Endodermal cell (in vitro differentiated cells): ENCODE data around the gene COLEC12. TPM values are rescaled to one million over a fixed set of nuclear protein-coding genes. Genes with fewer than 3 reads are reported as not detected.

Experiments used
- DNase-seq: peaks from one replicate; pipeline ENCODE4 v3.0.0-alpha.2; 2017
- H3K27ac ChIP-seq: 2 replicates; pipeline ENCODE4 v1.5.1; 2013; ENCODE audit warnings: mild to moderate bottlenecking, low read depth, low read length, moderate library complexity
- H3K27me3 ChIP-seq: 2 replicates; pipeline ENCODE4 v1.6.1; 2013; ENCODE audit warnings: mild to moderate bottlenecking, low read length, moderate library complexity; ENCODE audit not compliant: insufficient read depth, control insufficient read depth, poor library complexity, severe bottlenecking
- H3K36me3 ChIP-seq: 2 replicates; pipeline ENCODE4 v1.7.0; 2013; ENCODE audit warnings: mild to moderate bottlenecking, low read length, moderate library complexity; ENCODE audit not compliant: control insufficient read depth, insufficient read depth
- H3K4me1 ChIP-seq: one replicate; pipeline ENCODE4 v1.7.0; 2013; ENCODE audit warnings: low read length; ENCODE audit not compliant: control insufficient read depth, insufficient read depth
- H3K4me3 ChIP-seq: 2 replicates; pipeline ENCODE4 v1.5.1; 2013; ENCODE audit warnings: mild to moderate bottlenecking, low read length, moderate library complexity
- H3K9ac ChIP-seq: 2 replicates; pipeline ENCODE4 v1.6.1; 2013; ENCODE audit warnings: mild to moderate bottlenecking, low read length, moderate library complexity; ENCODE audit not compliant: poor library complexity, severe bottlenecking; ENCODE audit errors: extremely low read depth
- H3K9me3 ChIP-seq: 2 replicates; pipeline ENCODE4 v1.6.1; 2013; ENCODE audit warnings: mild to moderate bottlenecking, low read length, moderate library complexity; ENCODE audit not compliant: control insufficient read depth
- H3K27ac Mint-ChIP-seq: 2 replicates; pipeline ENCODE4 v1.8.0; 2020; ENCODE audit warnings: mixed read lengths
- H3K27me3 Mint-ChIP-seq: 2 replicates; pipeline ENCODE4 v1.8.0; 2021; ENCODE audit warnings: mild to moderate bottlenecking, mixed read lengths; ENCODE audit not compliant: insufficient read depth
- H3K36me3 Mint-ChIP-seq: 2 replicates; pipeline ENCODE4 v1.8.0; 2020; ENCODE audit warnings: low read depth, mixed read lengths
- H3K4me1 Mint-ChIP-seq: 2 replicates; pipeline ENCODE4 v1.8.0; 2020; ENCODE audit warnings: mixed read lengths
- H3K4me3 Mint-ChIP-seq: 2 replicates; pipeline ENCODE4 v1.8.0; 2020; ENCODE audit warnings: mild to moderate bottlenecking, moderate library complexity, mixed read lengths
- H3K9me3 Mint-ChIP-seq: 2 replicates; pipeline ENCODE4 v1.8.0; 2020; ENCODE audit warnings: mild to moderate bottlenecking, mixed read lengths
- CTCF ChIP-seq: fragments of 200-600 bp; sonication (generic); conservative IDR thresholded peaks from 2 replicates; pipeline ENCODE4 v1.5.0; 2021; ENCODE audit warnings: antibody characterized with exemption, mild to moderate bottlenecking
- WGBS, 2 experiments: methylation state at CpG; one replicate each; pipeline versions ENCODE4 v1.1.5 to v1.1.7; 2013; ENCODE audit warnings: missing lambda C conversion rate in 2 of 2, mixed read lengths in 1 of 2; ENCODE audit not compliant: insufficient coverage in 1 of 2, insufficient read length in 1 of 2; 5-methylcytosine and 5-hydroxymethylcytosine counted together
- total RNA-seq, 2 donors: library from RNA; stranded (reverse); fragmentation: NEBNext Ultra II Directional in 1 of 2; extraction: Animal tissue kit (Norgen Biotek cat#: 25700) in 1 of 2; gene quantifications; 2 replicates in 1 of 2; 3 replicates in 1 of 2; pipeline ENCODE4 v1.2.1, GENCODE V29; 2021

Gene COLEC12
- total RNA-seq, 2 donors from 2014 or later, result 123 TPM

GRCh38 chr18:413233-413632 is 87.3 kb downstream of the COLEC12 start:
- Mint-ChIP-seq H3K27me3 (no peaks in the 10 kb centered on the region), H3K9me3 (no peaks in the 10 kb centered on the region), H3K4me1 (no peaks in the 10 kb centered on the region), H3K27ac (no peak overlapping the region), H3K4me3 (no peak overlapping the region), H3K36me3 (peaks cover 12% of the 10 kb centered on the region)
- H3K9ac ChIP-seq, result no peak overlapping the region
- no peaks in the 10 kb centered on the region for H3K4me1 ChIP-seq
- no peak for TF ChIP-seq CTCF
- no peak for DNase-seq
- peaks cover 6% of the 10 kb centered on the region for H3K9me3 ChIP-seq
- H3K27me3 ChIP-seq, result no peaks in the 10 kb centered on the region
- peaks cover 42% of the 10 kb centered on the region for H3K36me3 ChIP-seq
- H3K4me3 ChIP-seq, result no peak overlapping the region
- H3K27ac ChIP-seq, result no peak overlapping the region
- 91 to 100% methylated on average over 1 to 3 of the region's 3 CpGs for WGBS, 2 experiments

GRCh38 chr18:410047-410455 is 90.5 kb downstream of the COLEC12 start:
- Mint-ChIP-seq H3K27ac (no peak overlapping the region), H3K4me3 (no peak overlapping the region), H3K4me1 (no peaks in the 10 kb centered on the region), H3K36me3 (peaks cover 34% of the 10 kb centered on the region), H3K9me3 (peaks cover 17% of the 10 kb centered on the region), H3K27me3 (no peaks in the 10 kb centered on the region)
- Histone ChIP-seq H3K27ac (no peak overlapping the region), H3K36me3 (peaks cover 53% of the 10 kb centered on the region), H3K4me1 (no peaks in the 10 kb centered on the region), H3K9ac (no peak overlapping the region), H3K4me3 (no peak overlapping the region), H3K9me3 (peaks cover 35% of the 10 kb centered on the region), H3K27me3 (no peaks in the 10 kb centered on the region)
- TF ChIP-seq CTCF, result no peak
- no peak for DNase-seq

GRCh38 chr18:408367-408766 is 92.1 kb downstream of the COLEC12 start:
- H3K36me3 ChIP-seq, result peaks cover 60% of the 10 kb centered on the region
- H3K27me3 ChIP-seq, result no peaks in the 10 kb centered on the region
- no peak overlapping the region for H3K27ac Mint-ChIP-seq
- peaks cover 45% of the 10 kb centered on the region for H3K9me3 ChIP-seq
- peaks cover 31% of the 10 kb centered on the region for H3K9me3 Mint-ChIP-seq
- peaks cover 40% of the 10 kb centered on the region for H3K36me3 Mint-ChIP-seq
- H3K27ac ChIP-seq, result no peak overlapping the region
- no peak overlapping the region for H3K9ac ChIP-seq
- TF ChIP-seq CTCF, result no peak
- H3K4me1 Mint-ChIP-seq, result no peaks in the 10 kb centered on the region
- no peak overlapping the region for H3K4me3 ChIP-seq
- H3K4me3 Mint-ChIP-seq, result no peak overlapping the region
- no peaks in the 10 kb centered on the region for H3K27me3 Mint-ChIP-seq
- no peaks in the 10 kb centered on the region for H3K4me1 ChIP-seq
- 100% methylated on average over 1 of the region's 1 CpG for WGBS, 2 experiments
- no peak for DNase-seq
